Activated T-helper 1 cell treated with Interleukin-2 at 50 U/mL for 16 hours (primary cell): ENCODE results near the gene DHFR.

ENCODE experiments used
- DNase-seq: peaks from one replicate; pipeline ENCODE4 v3.0.0-alpha.2; 2020; ENCODE audit warnings: low read depth

The DHFR gene

GRCh38 chr5:80655231-80655774 lies 520 bp upstream of the DHFR start:
- DNase-seq = no peak

DNA sequence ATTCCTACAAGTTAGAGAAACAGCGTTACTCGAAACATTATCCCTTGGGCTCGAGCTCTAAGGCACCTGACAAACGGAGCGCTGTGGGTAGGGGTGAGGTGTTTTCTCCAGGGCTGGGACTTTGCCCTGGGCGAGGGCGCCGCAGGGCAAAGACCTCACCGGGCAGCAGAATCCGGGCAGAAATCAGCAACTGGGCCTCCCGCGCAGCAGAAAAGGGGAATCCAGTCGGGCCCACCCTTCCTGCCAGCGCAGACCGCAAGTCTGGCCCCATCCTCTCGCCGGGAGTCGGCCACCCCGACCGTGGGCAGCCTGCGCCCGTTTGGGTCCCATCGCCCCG lies 761 bp downstream of the DHFR start:
- DNase-seq = no peak

DNA sequence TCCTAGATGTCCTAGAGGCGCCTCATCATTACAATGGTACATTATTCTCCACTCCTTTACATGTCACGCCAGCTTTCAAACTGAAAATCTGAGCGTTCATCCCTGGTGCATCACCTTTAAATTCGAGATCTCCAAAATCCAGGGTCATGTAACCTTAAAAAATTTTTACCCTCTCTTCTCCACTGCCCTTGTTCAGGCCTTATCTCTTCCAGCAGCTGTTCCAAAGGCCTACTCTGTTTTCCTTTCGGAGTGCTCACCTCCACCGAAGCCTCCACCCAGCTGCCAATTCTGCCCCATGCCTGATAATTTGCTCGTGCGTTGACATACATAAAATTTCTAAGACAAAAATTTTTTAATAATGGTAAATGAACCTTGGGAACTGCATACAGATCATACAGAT lies 1.3 kb downstream of the DHFR start:
- no peak for DNase-seq

- no peak for DNase-seq
Observed at GRCh38 chr5:80646926-80647325, 7.9 kb downstream of the DHFR start.

GRCh38 chr5:80644900-80645299 lies 9.9 kb downstream of the DHFR start:
- DNase-seq = no peak

GRCh38 chr5:80641353-80641752 lies 13.4 kb downstream of the DHFR start:
- no peak for DNase-seq

DNA sequence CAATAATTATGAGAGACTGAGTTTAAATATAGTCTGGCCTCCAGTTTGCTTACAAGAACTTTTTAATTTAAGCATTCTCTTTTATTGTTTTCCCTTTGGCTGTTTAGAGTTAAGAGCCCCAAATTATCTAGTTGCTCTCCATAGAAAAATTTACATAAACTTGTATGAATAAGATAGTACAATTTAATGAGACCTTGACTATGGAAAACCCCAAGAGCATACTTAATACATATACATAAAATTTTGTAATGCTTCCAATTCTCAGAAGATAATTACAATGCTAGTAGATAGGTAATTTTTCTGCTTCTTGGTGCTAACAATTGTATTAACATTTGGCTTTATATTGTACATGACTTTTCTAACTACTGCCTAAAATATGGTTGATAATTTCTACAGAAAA lies 20.6 kb downstream of the DHFR start:
- no peak for DNase-seq

DNA sequence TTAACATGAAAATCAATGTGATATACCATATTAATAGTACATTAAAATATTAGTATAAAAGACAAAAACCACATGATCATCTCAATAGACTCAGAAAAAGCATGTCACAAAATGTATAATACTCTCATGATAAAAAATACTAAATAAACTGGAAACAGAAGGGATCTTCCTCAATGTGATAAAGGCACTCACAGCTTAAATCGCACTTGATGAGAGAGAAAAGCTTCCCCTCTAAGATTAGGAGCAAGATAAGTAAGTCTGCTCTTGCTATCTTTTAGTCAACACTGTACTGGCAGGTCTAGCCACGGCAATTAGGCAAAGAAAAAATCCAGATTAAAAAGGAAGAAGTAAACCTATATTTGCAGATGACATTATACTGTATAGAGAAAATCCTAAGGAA lies 22.1 kb downstream of the DHFR start:
- DNase-seq = no peak

DNA sequence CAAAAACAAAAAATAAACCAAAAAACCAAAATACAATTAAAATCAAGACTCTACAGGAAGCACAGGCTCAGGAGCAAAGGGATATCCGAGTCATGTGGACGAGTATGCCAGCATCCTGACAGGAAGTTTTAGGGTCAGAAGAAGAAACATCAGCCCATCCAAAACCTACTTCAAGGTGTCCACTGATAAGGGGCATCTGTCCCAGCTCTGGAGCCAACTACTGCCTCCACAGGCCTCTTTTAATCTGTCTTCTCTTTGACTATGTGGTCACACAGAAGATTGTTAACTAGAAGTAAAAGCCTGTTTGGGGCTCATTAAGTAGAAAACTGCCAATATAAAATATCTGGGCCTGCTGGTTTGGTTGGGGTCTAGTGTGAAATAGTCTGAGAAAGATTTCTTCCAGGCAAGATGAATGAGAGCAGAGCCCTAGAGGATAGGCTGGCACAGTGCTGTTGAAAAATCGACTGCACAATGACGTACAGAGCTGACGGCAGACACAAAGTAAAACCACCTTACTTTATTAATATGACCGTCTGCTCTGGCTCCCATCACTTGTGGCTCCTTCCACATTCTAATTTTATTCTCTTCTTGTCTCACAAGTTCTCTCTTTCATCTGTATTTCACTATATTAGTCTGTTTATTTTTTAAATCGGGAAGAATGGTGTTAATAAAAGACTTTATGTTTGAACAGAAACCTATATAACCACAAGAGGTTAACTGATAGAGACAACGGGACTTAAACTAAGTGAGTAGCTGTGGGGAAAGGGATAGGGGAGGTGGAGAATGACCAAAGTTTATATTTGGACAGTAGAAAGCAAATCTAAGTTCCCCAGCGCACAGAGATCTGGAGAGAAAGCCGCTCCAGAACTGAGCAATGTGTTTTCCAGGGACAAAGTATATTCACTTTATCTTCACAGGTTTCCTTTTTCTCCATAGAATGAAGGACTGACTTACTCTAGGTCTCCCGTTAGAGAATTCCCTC lies 23.2 kb downstream of the DHFR start:
- no peak for DNase-seq

GRCh38 chr5:80629281-80629680 lies 25.5 kb downstream of the DHFR start:
- no peak for DNase-seq

DNA sequence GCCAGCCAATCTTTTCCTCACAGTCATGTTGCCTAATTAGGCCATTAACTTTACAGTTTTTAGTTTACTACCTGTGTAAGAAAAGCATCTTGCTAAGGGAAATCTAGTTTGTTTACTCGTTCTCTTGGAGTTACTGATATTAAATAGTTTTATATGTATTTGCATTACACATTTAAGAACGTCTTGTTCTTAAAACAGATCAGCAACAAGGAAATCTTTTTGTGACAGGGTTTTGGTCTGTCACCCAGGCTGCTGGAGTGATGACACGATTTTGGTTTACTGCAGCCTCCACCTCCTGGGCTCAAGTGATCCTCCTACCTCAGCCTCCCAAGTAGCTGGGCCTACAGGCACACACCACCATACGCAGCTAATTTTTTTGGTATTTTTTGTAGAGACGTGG lies 29.6 kb downstream of the DHFR start:
- DNase-seq = no peak

DNA sequence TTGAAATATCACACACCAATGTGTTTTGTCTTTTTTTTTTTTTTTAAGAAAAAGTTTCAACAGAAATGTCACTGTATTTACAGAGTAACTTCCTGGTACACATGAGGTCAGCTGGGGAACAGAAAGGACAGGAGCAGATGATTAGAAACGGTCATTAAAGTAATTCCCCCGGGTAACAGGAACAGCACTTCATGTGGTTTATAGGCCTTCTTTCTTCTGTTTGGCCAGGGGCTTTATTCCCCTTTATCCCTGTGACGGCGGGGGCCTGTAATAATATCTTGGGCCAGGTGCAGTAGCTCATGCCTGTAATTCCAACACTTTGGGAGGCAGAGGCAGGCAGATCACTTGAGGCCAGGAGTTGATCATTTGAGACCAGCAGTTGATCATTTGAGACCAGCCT lies 30.8 kb downstream of the DHFR start:
- no peak for DNase-seq

DNA sequence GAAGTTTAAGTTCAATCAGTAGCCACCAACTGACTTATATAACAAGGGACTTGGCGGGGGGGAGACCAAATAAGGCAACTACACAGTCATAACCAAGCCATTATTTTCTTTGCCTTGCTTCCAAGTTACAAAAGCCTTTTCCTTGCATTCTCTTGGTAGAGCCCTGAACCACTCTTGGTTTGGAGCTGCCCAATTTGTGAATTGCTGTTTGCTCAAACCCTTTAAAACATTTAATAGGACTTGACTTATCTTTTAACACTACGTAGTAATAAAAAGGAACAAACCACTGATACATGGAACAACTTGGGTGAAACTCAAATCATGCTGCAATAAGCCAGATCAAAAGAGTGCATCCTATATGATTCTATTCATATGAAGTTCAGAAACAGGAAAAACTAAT lies 32.0 kb downstream of the DHFR start:
- no peak for DNase-seq

- DNase-seq = no peak
Observed at GRCh38 chr5:80620211-80620610, 34.6 kb downstream of the DHFR start.

- no peak for DNase-seq
Observed at GRCh38 chr5:80619086-80619485, 35.7 kb downstream of the DHFR start.

GRCh38 chr5:80618438-80618837 lies 36.3 kb downstream of the DHFR start:
- no peak for DNase-seq

GRCh38 chr5:80615266-80615914 lies 39.4 kb downstream of the DHFR start:
- DNase-seq = no peak

GRCh38 chr5:80609692-80610091 lies 45.1 kb downstream of the DHFR start:
- DNase-seq = no peak

GRCh38 chr5:80608731-80609130 lies 46.1 kb downstream of the DHFR start:
- DNase-seq = no peak

DNA sequence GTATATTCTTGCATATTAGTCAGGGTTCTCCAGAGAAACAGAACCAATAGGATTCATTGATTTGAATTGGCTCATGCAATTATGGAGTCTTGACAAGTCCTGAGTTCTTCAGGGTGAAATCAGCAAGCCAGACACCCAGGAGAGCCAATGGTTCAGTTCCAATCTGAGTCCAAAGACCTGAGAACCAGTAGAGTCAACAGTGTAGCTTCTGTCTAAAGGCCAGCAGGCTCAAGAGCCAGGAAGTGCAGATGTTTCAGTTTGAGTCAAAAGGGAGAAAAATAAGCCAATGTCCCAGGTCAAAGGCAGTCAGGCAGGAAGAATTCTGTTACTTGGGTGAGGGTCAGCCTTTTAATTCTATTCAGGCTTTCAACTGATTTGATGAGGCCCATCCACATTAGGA lies 47.0 kb downstream of the DHFR start:
- no peak for DNase-seq

GRCh38 chr5:80607343-80607742 lies 47.4 kb downstream of the DHFR start:
- DNase-seq = no peak

- no peak for DNase-seq
Observed at GRCh38 chr5:80600943-80601693, 53.7 kb downstream of the DHFR start.

DNA sequence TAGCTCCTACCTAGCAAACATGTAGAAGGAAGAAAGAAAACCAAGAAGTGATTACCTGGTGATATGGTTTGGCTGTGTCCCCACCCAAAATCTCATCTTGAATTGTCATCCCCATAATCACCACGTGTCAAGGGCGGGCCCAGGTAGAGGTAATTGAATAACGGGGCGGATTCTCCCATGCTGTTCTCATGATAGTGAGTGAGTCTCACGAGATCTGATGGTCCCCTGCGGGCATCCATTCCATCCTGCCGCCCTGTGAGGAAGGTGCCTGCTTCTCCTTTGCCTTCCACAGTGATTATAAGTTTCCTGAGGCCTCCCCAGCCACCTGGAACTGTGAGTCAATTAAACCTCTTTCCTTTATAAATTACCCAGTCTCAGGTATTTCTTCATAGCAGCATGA lies 57.3 kb downstream of the DHFR start:
- no peak for DNase-seq
